Measurements from ENCODE around the gene SMIM9.

GRCh38 chrX:154821523-154821922, 12.9 kb downstream of the SMIM9 start:
- no peak for TF ChIP-seq CTCF (IDR thresholded peaks at IDR 0.05)
- TF ChIP-seq POLR2A (IDR thresholded peaks at IDR 0.05): no peak
